Measurements from ENCODE around the gene PSMB7.

Gene PSMB7

GRCh38 chr9:124355039-124355940 lies 60.0 kb downstream of the PSMB7 start:
- Mint-ChIP-seq H3K27me3 (no peaks in the 10 kb centered on the region), H3K27ac (no peak overlapping the region), H3K36me3 (ENCODE audit: low read depth) (peaks cover 33% of the 10 kb centered on the region), H3K4me1 (peaks cover 25% of the 10 kb centered on the region), H3K4me3 (no peak overlapping the region), H3K9me3 (no peaks in the 10 kb centered on the region)
- DNase-seq, result no peak
- ATAC-seq, result no peak

- Mint-ChIP-seq H3K27ac (no peak overlapping the region), H3K4me1 (peaks cover 20% of the 10 kb centered on the region), H3K9me3 (no peaks in the 10 kb centered on the region), H3K36me3 (ENCODE audit: low read depth) (peaks cover 33% of the 10 kb centered on the region), H3K27me3 (no peaks in the 10 kb centered on the region), H3K4me3 (no peak overlapping the region)
- ATAC-seq, result no peak
- DNase-seq, result no peak
These were observed 60.8 kb downstream of the PSMB7 start for GRCh38 chr9:124354346-124355038.

- Mint-ChIP-seq H3K4me1 (peaks cover 17% of the 10 kb centered on the region), H3K27ac (peak overlapping the region; percentile 61), H3K27me3 (no peaks in the 10 kb centered on the region), H3K4me3 (no peak overlapping the region), H3K36me3 (ENCODE audit: low read depth) (peaks cover 33% of the 10 kb centered on the region), H3K9me3 (no peaks in the 10 kb centered on the region)
- no peak for ATAC-seq
- no peak for DNase-seq
These were observed 61.4 kb downstream of the PSMB7 start for GRCh38 chr9:124353811-124354274.

GRCh38 chr9:124353166-124353768 lies 62.0 kb downstream of the PSMB7 start:
- ATAC-seq, result no peak
- peaks cover 12% of the 10 kb centered on the region for H3K4me1 Mint-ChIP-seq
- peak overlapping the region; percentile 61 for H3K27ac Mint-ChIP-seq
- H3K4me3 Mint-ChIP-seq, result no peak overlapping the region
- H3K9me3 Mint-ChIP-seq, result no peaks in the 10 kb centered on the region
- H3K27me3 Mint-ChIP-seq, result no peaks in the 10 kb centered on the region
- no peak for DNase-seq
- peaks cover 37% of the 10 kb centered on the region for H3K36me3 Mint-ChIP-seq (ENCODE audit: low read depth)

GRCh38 chr9:124352616-124353015 lies 62.6 kb downstream of the PSMB7 start:
- H3K9me3 Mint-ChIP-seq, result no peaks in the 10 kb centered on the region
- peak overlapping the region; percentile 33 for H3K27ac Mint-ChIP-seq
- no peak overlapping the region for H3K4me3 Mint-ChIP-seq
- ATAC-seq (no peak), DNase-seq (no peak)
- H3K36me3 Mint-ChIP-seq (ENCODE audit: low read depth), result peaks cover 39% of the 10 kb centered on the region
- H3K27me3 Mint-ChIP-seq, result no peaks in the 10 kb centered on the region
- peaks cover 6% of the 10 kb centered on the region for H3K4me1 Mint-ChIP-seq

- Mint-ChIP-seq H3K9me3 (no peaks in the 10 kb centered on the region), H3K27me3 (no peaks in the 10 kb centered on the region), H3K27ac (no peak overlapping the region), H3K36me3 (ENCODE audit: low read depth) (peaks cover 34% of the 10 kb centered on the region), H3K4me3 (no peak overlapping the region), H3K4me1 (no peaks in the 10 kb centered on the region)
- ATAC-seq, result no peak
- no peak for DNase-seq
These were observed 63.4 kb downstream of the PSMB7 start for GRCh38 chr9:124351672-124352468.

- Mint-ChIP-seq H3K27ac (no peak overlapping the region), H3K4me1 (no peaks in the 10 kb centered on the region), H3K4me3 (no peak overlapping the region), H3K36me3 (ENCODE audit: low read depth) (peaks cover 32% of the 10 kb centered on the region), H3K9me3 (no peaks in the 10 kb centered on the region), H3K27me3 (no peaks in the 10 kb centered on the region)
- ATAC-seq, result no peak
- no peak for DNase-seq
These were observed 64.6 kb downstream of the PSMB7 start for GRCh38 chr9:124350494-124351263.

- peak; percentile 4 for ATAC-seq
- no peak for DNase-seq
- Mint-ChIP-seq H3K27ac (no peak overlapping the region), H3K4me3 (no peak overlapping the region), H3K9me3 (no peaks in the 10 kb centered on the region), H3K4me1 (no peaks in the 10 kb centered on the region), H3K27me3 (no peaks in the 10 kb centered on the region), H3K36me3 (ENCODE audit: low read depth) (peaks cover 32% of the 10 kb centered on the region)
These were observed 65.4 kb downstream of the PSMB7 start for GRCh38 chr9:124349675-124350493.

- H3K4me1 Mint-ChIP-seq, result no peaks in the 10 kb centered on the region
- ATAC-seq, result no peak
- H3K36me3 Mint-ChIP-seq (ENCODE audit: low read depth), result peaks cover 32% of the 10 kb centered on the region
- H3K27ac Mint-ChIP-seq, result no peak overlapping the region
- no peaks in the 10 kb centered on the region for H3K9me3 Mint-ChIP-seq
- no peak for DNase-seq
- no peak overlapping the region for H3K4me3 Mint-ChIP-seq
- no peaks in the 10 kb centered on the region for H3K27me3 Mint-ChIP-seq
These were observed 66.0 kb downstream of the PSMB7 start for GRCh38 chr9:124349267-124349666.

GRCh38 chr9:124348831-124349230 lies 66.4 kb downstream of the PSMB7 start:
- Mint-ChIP-seq H3K27ac (no peak overlapping the region), H3K9me3 (no peaks in the 10 kb centered on the region), H3K4me1 (no peaks in the 10 kb centered on the region), H3K4me3 (no peak overlapping the region), H3K27me3 (no peaks in the 10 kb centered on the region), H3K36me3 (ENCODE audit: low read depth) (peaks cover 30% of the 10 kb centered on the region)
- DNase-seq (no peak), ATAC-seq (no peak)

GRCh38 chr9:124348363-124348762 lies 66.9 kb downstream of the PSMB7 start:
- no peak overlapping the region for H3K4me3 Mint-ChIP-seq
- no peaks in the 10 kb centered on the region for H3K27me3 Mint-ChIP-seq
- no peak for ATAC-seq
- H3K27ac Mint-ChIP-seq, result no peak overlapping the region
- no peaks in the 10 kb centered on the region for H3K9me3 Mint-ChIP-seq
- no peak for DNase-seq
- peaks cover 27% of the 10 kb centered on the region for H3K36me3 Mint-ChIP-seq (ENCODE audit: low read depth)
- H3K4me1 Mint-ChIP-seq, result no peaks in the 10 kb centered on the region

- no peaks in the 10 kb centered on the region for H3K9me3 Mint-ChIP-seq
- H3K27ac Mint-ChIP-seq, result no peak overlapping the region
- H3K36me3 Mint-ChIP-seq (ENCODE audit: low read depth), result peaks cover 25% of the 10 kb centered on the region
- no peaks in the 10 kb centered on the region for H3K27me3 Mint-ChIP-seq
- ATAC-seq (no peak), DNase-seq (no peak)
- no peaks in the 10 kb centered on the region for H3K4me1 Mint-ChIP-seq
- no peak overlapping the region for H3K4me3 Mint-ChIP-seq
These were observed 67.3 kb downstream of the PSMB7 start for GRCh38 chr9:124347968-124348358.
